ENCODE measurements around the gene NSG1.

Gene NSG1

GRCh38 chr4:4427886-4428285 lies 41.0 kb downstream of the NSG1 start:
- no peaks in the 10 kb centered on the region for H3K27me3 ChIP-seq (replicated peaks; ENCODE audit: insufficient read depth, low read length)
- no peaks in the 10 kb centered on the region for H3K79me2 ChIP-seq (ENCODE audit: low read length)
- H3K9ac ChIP-seq (ENCODE audit: low read length): no peak overlapping the region
- H3K4me2 ChIP-seq (ENCODE audit: low read depth, low read length): no peak overlapping the region
- no peak overlapping the region for H2AFZ ChIP-seq (ENCODE audit: low read length)
- H3K27ac ChIP-seq (ENCODE audit: low read length): no peak overlapping the region
- no peak for DNase-seq
- H3K9me3 ChIP-seq (replicated peaks; ENCODE audit: insufficient read depth, low read length): no peaks in the 10 kb centered on the region
- no peak overlapping the region for H3K4me3 ChIP-seq (ENCODE audit: low read length)
- H3F3A ChIP-seq (ENCODE audit: insufficient read depth, low read length): no peaks in the 10 kb centered on the region
- H3K9me2 ChIP-seq (replicated peaks; ENCODE audit: insufficient read depth, low read length): no peaks in the 10 kb centered on the region
- H4K20me1 ChIP-seq (ENCODE audit: insufficient read depth, low read length): no peaks in the 10 kb centered on the region
- H3K4me1 ChIP-seq (ENCODE audit: low read length): peaks cover 8% of the 10 kb centered on the region; the same call in 1 of the 2 replicates
- TF ChIP-seq EZH2 (optimal IDR thresholded peaks at IDR 0.05; ENCODE audit: low read depth, low read length) (no peak), EZH2phosphoT487 (IDR thresholded peaks at IDR 0.05; ENCODE audit: low read length) (no peak)
- TF ChIP-seq, protein P1, sequence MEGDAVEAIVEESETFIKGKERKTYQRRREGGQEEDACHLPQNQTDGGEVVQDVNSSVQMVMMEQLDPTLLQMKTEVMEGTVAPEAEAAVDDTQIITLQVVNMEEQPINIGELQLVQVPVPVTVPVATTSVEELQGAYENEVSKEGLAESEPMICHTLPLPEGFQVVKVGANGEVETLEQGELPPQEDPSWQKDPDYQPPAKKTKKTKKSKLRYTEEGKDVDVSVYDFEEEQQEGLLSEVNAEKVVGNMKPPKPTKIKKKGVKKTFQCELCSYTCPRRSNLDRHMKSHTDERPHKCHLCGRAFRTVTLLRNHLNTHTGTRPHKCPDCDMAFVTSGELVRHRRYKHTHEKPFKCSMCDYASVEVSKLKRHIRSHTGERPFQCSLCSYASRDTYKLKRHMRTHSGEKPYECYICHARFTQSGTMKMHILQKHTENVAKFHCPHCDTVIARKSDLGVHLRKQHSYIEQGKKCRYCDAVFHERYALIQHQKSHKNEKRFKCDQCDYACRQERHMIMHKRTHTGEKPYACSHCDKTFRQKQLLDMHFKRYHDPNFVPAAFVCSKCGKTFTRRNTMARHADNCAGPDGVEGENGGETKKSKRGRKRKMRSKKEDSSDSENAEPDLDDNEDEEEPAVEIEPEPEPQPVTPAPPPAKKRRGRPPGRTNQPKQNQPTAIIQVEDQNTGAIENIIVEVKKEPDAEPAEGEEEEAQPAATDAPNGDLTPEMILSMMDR (IDR thresholded peaks at IDR 0.05; ENCODE audit: low read length): no peak
- H3K36me3 ChIP-seq (replicated peaks; ENCODE audit: insufficient read depth, low read length): no peaks in the 10 kb centered on the region

- Histone ChIP-seq H3K9me2 (replicated peaks; ENCODE audit: insufficient read depth, low read length) (no peaks in the 10 kb centered on the region), H3K4me2 (ENCODE audit: low read depth, low read length) (no peak overlapping the region), H3K4me1 (ENCODE audit: low read length) (peaks cover 8% of the 10 kb centered on the region; the same call in 1 of the 2 replicates), H3K9me3 (replicated peaks; ENCODE audit: insufficient read depth, low read length) (no peaks in the 10 kb centered on the region), H3K4me3 (ENCODE audit: low read length) (no peak overlapping the region), H4K20me1 (ENCODE audit: insufficient read depth, low read length) (no peaks in the 10 kb centered on the region), H3K27me3 (replicated peaks; ENCODE audit: insufficient read depth, low read length) (no peaks in the 10 kb centered on the region), H3K9ac (ENCODE audit: low read length) (no peak overlapping the region), H3F3A (ENCODE audit: insufficient read depth, low read length) (no peaks in the 10 kb centered on the region), H3K36me3 (replicated peaks; ENCODE audit: insufficient read depth, low read length) (no peaks in the 10 kb centered on the region), H3K27ac (ENCODE audit: low read length) (no peak overlapping the region), H3K79me2 (ENCODE audit: low read length) (no peaks in the 10 kb centered on the region), H2AFZ (ENCODE audit: low read length) (no peak overlapping the region)
- no peak for DNase-seq
- TF ChIP-seq EZH2 (optimal IDR thresholded peaks at IDR 0.05; ENCODE audit: low read depth, low read length) (no peak), EZH2phosphoT487 (IDR thresholded peaks at IDR 0.05; ENCODE audit: low read length) (no peak)
- TF ChIP-seq, protein P1 (IDR thresholded peaks at IDR 0.05; ENCODE audit: low read length): no peak
Observed at GRCh38 chr4:4428966-4429875, 42.3 kb downstream of the NSG1 start.

- H3K4me3 ChIP-seq (ENCODE audit: low read length): no peak overlapping the region
- TF ChIP-seq EZH2 (optimal IDR thresholded peaks at IDR 0.05; ENCODE audit: low read depth, low read length): no peak
- TF ChIP-seq, protein P1 (IDR thresholded peaks at IDR 0.05; ENCODE audit: low read length): peak; percentile 84
- no peaks in the 10 kb centered on the region for H3K79me2 ChIP-seq (ENCODE audit: low read length)
- H2AFZ ChIP-seq (ENCODE audit: low read length): no peak overlapping the region
- peak; percentile 66 for DNase-seq
- peaks cover 8% of the 10 kb centered on the region; the same call in 1 of the 2 replicates for H3K4me1 ChIP-seq (ENCODE audit: low read length)
- H3K9me3 ChIP-seq (replicated peaks; ENCODE audit: insufficient read depth, low read length): no peaks in the 10 kb centered on the region
- H3K27ac ChIP-seq (ENCODE audit: low read length): no peak overlapping the region
- no peaks in the 10 kb centered on the region for H3K36me3 ChIP-seq (replicated peaks; ENCODE audit: insufficient read depth, low read length)
- no peaks in the 10 kb centered on the region for H3F3A ChIP-seq (ENCODE audit: insufficient read depth, low read length)
- H3K9ac ChIP-seq (ENCODE audit: low read length): no peak overlapping the region
- H3K4me2 ChIP-seq (ENCODE audit: low read depth, low read length): no peak overlapping the region
- H4K20me1 ChIP-seq (ENCODE audit: insufficient read depth, low read length): no peaks in the 10 kb centered on the region
- no peaks in the 10 kb centered on the region for H3K27me3 ChIP-seq (replicated peaks; ENCODE audit: insufficient read depth, low read length)
- no peaks in the 10 kb centered on the region for H3K9me2 ChIP-seq (replicated peaks; ENCODE audit: insufficient read depth, low read length)
Observed at GRCh38 chr4:4430492-4431195, 43.7 kb downstream of the NSG1 start.

Data from MM.1S (cell line).